Nephron progenitor cell (in vitro differentiated cells): Measurements from ENCODE around the gene PIP5KL1.

Experiments used
- DNase-seq: peaks from one replicate; pipeline ENCODE4 v3.0.0; 2021
- H3K27ac Mint-ChIP-seq: 2 replicates; pipeline ENCODE4 v1.8.0; 2021; ENCODE audit warnings: mild to moderate bottlenecking, moderate library complexity, mixed read lengths
- H3K27me3 Mint-ChIP-seq: 2 replicates; pipeline ENCODE4 v1.8.0; 2021; ENCODE audit warnings: mild to moderate bottlenecking, low read depth, mixed read lengths; ENCODE audit not compliant: poor library complexity
- H3K36me3 Mint-ChIP-seq: 2 replicates; pipeline ENCODE4 v1.8.0; 2021; ENCODE audit warnings: low read depth, mixed read lengths
- H3K4me1 Mint-ChIP-seq: 2 replicates; pipeline ENCODE4 v1.8.0; 2021; ENCODE audit warnings: mixed read lengths
- H3K4me3 Mint-ChIP-seq: 2 replicates; pipeline ENCODE4 v1.8.0; 2021; ENCODE audit warnings: mild to moderate bottlenecking, moderate library complexity, mixed read lengths
- H3K9me3 Mint-ChIP-seq: 2 replicates; pipeline ENCODE4 v1.8.0; 2021; ENCODE audit warnings: mild to moderate bottlenecking, moderate library complexity, mixed read lengths
- CTCF ChIP-seq: fragments of 200-600 bp; sonication (generic); IDR thresholded peaks from 2 replicates; pipeline ENCODE4 v1.5.0; 2021; ENCODE audit warnings: antibody characterized with exemption

The PIP5KL1 gene

GRCh38 chr9:127878001-127878651, 52.5 kb downstream of the PIP5KL1 start:
- H3K4me3 Mint-ChIP-seq: peak overlapping the region; percentile 77
- peak overlapping the region; percentile 55 for H3K27ac Mint-ChIP-seq
- no peaks in the 10 kb centered on the region for H3K9me3 Mint-ChIP-seq
- no peak for TF ChIP-seq CTCF
- H3K4me1 Mint-ChIP-seq: peaks cover 48% of the 10 kb centered on the region
- DNase-seq: no peak
- H3K36me3 Mint-ChIP-seq: peaks cover 5% of the 10 kb centered on the region
- H3K27me3 Mint-ChIP-seq: no peaks in the 10 kb centered on the region

GRCh38 chr9:127877566-127877998, 53.0 kb downstream of the PIP5KL1 start, which contains the start of gene AK1:
Gene AK1 (minus strand): TSS chr9:127877675. CDS start chr9:127874617, 3,058 bp downstream.
- peak; percentile 76 for DNase-seq
- no peaks in the 10 kb centered on the region for H3K27me3 Mint-ChIP-seq
- no peaks in the 10 kb centered on the region for H3K9me3 Mint-ChIP-seq
- H3K27ac Mint-ChIP-seq: peak within 1 kb of the TSS; percentile 55
- H3K36me3 Mint-ChIP-seq: peaks cover 5% of the 10 kb centered on the region
- peak within 1 kb of the TSS; percentile 79 for H3K4me3 Mint-ChIP-seq
- TF ChIP-seq CTCF: no peak
- peaks cover 50% of the 10 kb centered on the region for H3K4me1 Mint-ChIP-seq

- no peak for DNase-seq
- TF ChIP-seq CTCF: no peak
- no peaks in the 10 kb centered on the region for H3K9me3 Mint-ChIP-seq
- no peak overlapping the region for H3K27ac Mint-ChIP-seq
- no peaks in the 10 kb centered on the region for H3K27me3 Mint-ChIP-seq
- H3K4me3 Mint-ChIP-seq: peak overlapping the region; percentile 79
- peaks cover 5% of the 10 kb centered on the region for H3K36me3 Mint-ChIP-seq
- peaks cover 53% of the 10 kb centered on the region for H3K4me1 Mint-ChIP-seq
These were observed 53.6 kb downstream of the PIP5KL1 start for GRCh38 chr9:127876764-127877562.

GRCh38 chr9:127876026-127876763, 54.4 kb downstream of the PIP5KL1 start:
- peaks cover 59% of the 10 kb centered on the region for H3K4me1 Mint-ChIP-seq
- DNase-seq: no peak
- H3K27ac Mint-ChIP-seq: no peak overlapping the region
- TF ChIP-seq CTCF: no peak
- H3K36me3 Mint-ChIP-seq: peaks cover 7% of the 10 kb centered on the region
- H3K4me3 Mint-ChIP-seq: peak overlapping the region; percentile 79
- H3K27me3 Mint-ChIP-seq: no peaks in the 10 kb centered on the region
- no peaks in the 10 kb centered on the region for H3K9me3 Mint-ChIP-seq

GRCh38 chr9:127875306-127875966, 55.1 kb downstream of the PIP5KL1 start:
- peaks cover 56% of the 10 kb centered on the region for H3K4me1 Mint-ChIP-seq
- no peak for DNase-seq

More at GRCh38 chr9:127875306-127875966, 55.1 kb downstream of the PIP5KL1 start:
- Mint-ChIP-seq H3K27ac (peak overlapping the region; percentile 29), H3K27me3 (no peaks in the 10 kb centered on the region), H3K9me3 (no peaks in the 10 kb centered on the region), H3K36me3 (peaks cover 5% of the 10 kb centered on the region), H3K4me3 (peak overlapping the region; percentile 49)
- TF ChIP-seq CTCF: no peak
